ENCODE data around the gene PIK3CD. TPM values are rescaled to one million over a fixed set of nuclear protein-coding genes. Genes with fewer than 3 reads are reported as not detected.

The PIK3CD gene
- total RNA-seq, 1 experiment from 2014 or later: 17.7 TPM

DNA sequence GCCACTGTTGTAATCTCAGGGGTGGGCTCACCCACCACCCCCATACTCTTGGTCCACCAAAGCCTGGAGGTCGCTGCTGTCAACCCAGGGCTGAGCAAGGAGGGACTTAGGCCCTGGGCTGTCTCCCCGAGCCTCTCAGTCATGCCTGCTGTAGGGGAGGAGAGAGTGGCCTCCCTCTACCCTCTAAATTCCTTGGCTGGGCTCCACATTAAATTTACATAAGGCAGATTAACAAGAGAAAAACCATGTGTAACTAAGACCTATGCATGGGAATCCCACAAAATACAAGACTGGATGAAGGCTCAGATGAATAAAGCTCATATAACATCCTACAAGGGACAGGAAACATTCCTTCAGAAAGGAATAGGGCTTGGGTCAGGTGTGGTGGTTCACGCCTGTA lies 1.8 kb upstream of the PIK3CD start:
- no peak for DNase-seq (ENCODE audit: low read depth, low spot score)
- in situ Hi-C loops (cut with HindIII; ENCODE audit: low pct_unique_long_range_greater_than_20kb, low sequenced_read_pairs): no loop called here

DNA sequence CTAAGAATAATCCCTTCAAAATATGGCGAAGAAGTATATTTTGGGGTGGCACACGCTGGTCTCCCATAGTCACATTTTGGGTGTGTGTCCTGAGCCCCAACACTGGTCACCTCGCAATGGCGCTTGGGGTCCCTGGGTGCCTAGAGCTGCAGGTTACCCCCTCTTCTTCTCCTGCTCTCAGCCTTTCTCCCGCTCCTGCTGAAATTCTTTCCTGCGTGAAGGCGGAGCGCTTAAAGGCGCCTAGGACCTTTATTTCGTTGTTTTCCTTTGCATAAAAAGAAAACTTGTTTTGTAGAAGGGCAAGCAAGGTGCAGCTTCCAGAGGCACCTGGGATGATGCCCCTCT lies 339 bp upstream of the PIK3CD start:
- no peak for DNase-seq (ENCODE audit: low read depth, low spot score)
- in situ Hi-C loops (cut with HindIII; ENCODE audit: low pct_unique_long_range_greater_than_20kb, low sequenced_read_pairs): no loop called here

DNA sequence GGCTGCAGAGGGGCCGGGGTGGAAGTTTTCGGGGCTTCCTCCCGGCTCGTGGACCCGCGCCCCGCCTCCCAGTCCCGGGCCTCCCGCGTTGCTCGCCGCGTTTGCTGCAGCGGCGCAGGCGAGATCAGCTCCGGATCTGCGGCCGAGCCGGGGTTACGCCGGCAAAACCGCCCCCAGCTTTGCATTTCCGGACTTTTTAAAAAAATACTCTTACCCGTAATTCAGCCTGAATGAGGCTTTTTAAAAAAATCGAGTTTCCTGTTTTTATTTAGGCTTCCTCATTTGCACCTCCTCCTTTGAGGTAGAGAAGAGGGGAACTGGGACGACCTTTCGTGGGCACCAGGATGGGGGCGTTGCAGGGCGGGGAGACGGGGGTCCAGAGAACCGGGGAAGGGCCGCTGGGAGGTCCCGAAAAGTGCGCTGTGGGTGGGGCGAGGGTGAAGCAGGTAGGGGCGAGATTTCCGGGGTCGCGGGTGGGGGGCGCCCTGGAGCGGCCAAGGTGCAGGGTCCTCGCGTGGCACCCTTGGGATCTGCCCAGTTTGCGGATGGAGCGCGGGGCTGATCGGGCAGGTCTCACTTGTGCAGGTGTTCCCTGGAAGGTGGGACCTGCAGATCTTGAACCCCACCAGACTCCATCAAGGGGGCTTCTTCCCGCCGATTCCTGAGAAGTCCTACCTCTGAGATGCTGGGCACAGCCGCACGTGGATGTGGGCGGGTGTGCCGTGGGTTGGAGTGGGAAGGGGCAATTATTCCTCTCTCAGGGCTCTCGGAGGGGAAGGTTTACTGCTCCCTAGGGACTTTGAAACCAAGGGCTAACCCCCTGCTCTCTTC lies 1.1 kb downstream of the PIK3CD start:
- DNase-seq (ENCODE audit: low read depth, low spot score): no peak
- in situ Hi-C loops (cut with HindIII; ENCODE audit: low pct_unique_long_range_greater_than_20kb, low sequenced_read_pairs): no loop called here

DNA sequence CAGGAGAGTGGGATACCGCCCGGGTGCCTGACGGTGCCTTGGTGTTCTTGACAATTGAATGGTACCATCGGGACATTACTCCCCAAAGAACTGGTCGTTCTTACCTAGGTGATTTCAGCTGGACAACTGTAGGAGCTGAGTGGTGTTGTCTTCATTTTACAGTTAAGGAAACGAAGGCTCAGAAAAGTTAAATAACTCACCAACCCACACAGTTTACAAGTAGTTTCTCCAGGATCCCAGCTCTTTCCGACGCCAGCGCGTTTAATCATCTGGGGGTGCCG lies 1.6 kb downstream of the PIK3CD start:
- in situ Hi-C loops (cut with HindIII; ENCODE audit: low pct_unique_long_range_greater_than_20kb, low sequenced_read_pairs): no loop called here
- no peak for DNase-seq (ENCODE audit: low read depth, low spot score)

DNA sequence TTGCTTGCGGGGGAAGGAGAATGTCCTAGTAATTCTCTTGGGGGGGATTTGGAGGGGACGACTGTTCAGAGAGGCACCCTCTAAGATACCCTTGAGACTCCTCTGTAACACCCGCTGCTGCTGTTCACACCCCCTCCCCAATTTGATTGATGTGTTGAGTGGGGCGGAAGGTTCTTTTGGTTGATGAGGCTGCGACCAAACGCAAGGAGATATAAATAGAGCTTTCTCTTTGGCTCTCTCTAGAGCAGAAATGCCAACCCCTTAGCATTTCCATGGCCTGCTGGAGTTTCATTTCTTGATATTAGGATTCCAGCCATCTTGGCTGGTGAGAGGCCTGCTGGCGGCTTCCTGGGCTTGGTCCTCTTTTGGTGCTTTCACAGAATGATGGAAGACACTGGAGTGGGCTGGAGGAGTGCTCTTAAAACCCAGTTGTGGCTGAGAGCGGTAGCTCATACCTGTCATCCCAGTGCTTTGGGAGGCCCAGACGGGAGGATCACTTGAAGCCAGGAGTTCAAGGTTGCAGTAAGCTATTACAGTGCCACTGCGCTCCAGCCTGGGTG lies 2.0 kb downstream of the PIK3CD start:
- no peak for DNase-seq (ENCODE audit: low read depth, low spot score)
- in situ Hi-C loops (cut with HindIII; ENCODE audit: low pct_unique_long_range_greater_than_20kb, low sequenced_read_pairs): no loop called here

DNA sequence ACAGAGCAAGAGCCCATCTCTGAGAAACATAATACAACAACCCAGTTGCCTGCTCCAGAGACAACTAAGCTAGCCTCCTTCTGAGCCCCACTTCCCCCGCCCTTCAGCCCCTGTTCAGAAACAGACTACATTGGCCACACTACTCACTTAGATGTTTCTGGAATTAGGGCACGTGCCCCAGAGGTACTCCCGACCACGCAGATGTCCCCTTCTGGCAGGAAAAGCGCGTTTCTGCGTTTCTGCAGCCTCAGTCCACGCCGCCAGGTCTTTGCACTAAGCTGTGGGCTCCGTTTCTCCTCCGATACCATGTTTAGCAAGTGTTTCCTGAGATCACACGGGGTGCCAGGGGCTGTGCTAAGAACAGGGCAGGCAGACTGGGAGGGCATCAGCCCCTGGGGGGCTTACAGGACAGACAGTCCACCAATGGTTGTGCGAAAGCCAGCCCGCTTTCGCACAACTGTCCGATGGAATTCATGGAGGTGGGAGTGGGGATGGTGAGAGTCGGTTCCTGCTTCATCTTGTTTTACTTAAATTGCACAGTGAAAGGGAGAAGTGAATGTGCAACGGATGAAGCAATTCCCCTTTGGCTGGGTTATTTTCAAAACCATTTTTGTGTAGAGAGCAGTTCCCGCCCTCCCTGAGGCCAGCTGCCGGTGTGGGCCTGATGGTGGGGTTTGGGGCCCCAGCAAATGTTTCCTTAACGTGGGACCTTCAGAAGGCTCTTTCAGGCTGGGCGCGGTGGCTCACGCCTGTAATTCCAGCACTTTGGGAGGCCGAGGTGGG lies 2.7 kb downstream of the PIK3CD start:
- DNase-seq (ENCODE audit: low read depth, low spot score): no peak
- in situ Hi-C loops (cut with HindIII; ENCODE audit: low pct_unique_long_range_greater_than_20kb, low sequenced_read_pairs): no loop called here

DNA sequence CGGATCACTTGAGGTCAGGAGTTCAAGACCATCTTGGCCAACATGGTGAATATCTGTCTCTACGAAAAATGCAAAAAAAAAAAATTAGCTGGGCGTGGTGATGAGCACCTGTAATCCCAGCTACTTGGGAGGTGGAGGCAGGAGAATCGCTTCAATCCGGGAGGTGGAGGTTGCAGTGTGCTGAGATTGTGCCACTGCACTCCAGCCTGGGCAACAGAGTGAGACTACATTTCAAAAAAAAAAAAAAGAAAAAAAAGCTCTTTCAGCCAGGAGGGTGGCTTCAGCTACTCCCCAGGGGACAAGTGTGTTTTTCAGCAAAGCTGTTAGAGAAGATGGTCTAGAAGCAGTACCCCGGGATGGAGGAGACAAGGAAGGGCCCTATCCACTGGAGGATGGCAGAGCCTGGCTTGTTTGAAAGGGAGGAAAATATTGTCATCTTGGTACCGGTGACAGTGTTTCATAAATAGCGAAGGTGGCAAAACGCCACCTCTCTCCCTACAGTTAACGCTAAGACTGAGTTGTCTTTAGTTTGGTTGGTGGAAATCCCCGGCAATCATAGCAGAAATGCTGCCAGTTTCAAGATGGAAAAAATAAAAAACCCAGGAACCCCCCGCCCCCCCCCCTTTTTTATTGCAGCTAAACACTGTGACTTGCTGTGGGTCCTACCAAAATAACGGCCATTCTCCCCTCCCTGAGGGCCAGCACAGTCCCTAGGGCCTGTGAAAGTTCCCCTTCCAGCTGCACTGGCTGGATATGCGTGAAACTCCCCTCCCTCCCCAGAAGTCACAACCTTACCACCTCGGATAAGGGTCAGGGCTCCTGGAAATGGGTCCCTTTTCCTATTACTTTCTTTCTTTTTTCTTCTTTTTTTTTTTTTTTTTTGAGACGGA lies 3.5 kb downstream of the PIK3CD start:
- in situ Hi-C loops (cut with HindIII; ENCODE audit: low pct_unique_long_range_greater_than_20kb, low sequenced_read_pairs): no loop called here
- DNase-seq (ENCODE audit: low read depth, low spot score): no peak

DNA sequence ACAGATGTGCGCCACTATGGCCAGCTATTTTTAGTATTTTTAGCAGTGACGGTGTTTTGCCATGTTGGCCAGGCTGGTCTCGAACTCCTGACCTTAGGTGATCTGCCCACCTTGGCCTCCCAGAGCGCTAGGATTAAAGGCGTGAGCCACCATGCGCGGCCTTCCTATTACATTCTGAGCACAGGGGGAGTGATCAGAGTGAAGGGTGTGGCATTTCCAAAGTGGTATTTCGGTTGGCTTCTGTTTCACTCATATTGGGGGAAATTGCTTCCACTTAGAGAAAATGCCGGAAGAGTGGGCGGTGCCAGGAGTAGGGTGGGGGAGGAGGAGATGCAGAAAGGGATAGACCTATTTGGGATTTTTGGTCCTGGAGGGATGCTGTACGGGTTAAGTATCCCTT lies 4.3 kb downstream of the PIK3CD start:
- DNase-seq (ENCODE audit: low read depth, low spot score): no peak
- in situ Hi-C loops (cut with HindIII; ENCODE audit: low pct_unique_long_range_greater_than_20kb, low sequenced_read_pairs): no loop called here

DNA sequence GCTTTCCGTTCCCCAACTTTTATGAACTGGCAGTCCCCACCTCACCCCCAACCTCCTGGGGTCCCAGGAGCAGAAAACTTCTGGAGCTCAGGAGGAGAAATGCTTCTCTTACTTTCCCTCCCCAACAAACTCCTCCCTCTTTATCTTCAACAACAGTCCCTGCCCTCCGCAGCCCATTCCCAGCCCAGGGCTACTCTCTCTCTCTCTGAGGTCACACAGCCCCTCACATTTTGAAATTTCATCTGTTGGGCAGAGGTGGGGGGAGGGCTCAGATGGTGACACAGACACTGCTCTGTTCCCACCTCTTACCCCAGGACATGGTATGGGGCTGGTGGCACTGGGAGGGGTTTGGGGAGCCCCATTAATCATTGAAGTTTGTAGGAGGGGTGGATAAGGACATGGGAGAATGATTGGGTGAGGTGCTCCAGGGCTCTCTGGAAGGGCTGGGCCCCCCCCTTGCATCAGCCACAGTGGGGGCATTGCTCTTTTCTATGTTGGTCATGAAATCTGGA lies 6.0 kb downstream of the PIK3CD start:
- in situ Hi-C loops (cut with HindIII; ENCODE audit: low pct_unique_long_range_greater_than_20kb, low sequenced_read_pairs): no loop called here
- DNase-seq (ENCODE audit: low read depth, low spot score): no peak

DNA sequence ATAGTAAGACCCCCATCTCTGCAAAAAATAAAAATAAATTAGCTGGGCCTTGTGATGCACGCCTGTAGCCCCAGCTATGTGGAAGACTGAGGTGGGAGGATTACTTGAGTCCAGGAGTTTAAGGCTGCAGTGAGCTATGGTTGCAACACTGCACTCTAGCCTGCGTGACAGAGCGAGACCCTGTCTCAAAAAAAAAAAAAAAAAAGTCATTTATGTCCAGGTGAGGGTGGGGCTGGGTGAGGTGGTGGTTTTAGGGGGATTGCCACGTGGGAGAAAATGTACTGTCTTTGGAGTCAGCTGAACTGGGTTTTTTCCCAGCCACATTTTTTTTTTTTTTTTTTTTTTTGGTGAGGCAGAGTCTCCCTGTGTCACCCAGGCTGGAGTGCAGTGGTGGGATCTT lies 6.7 kb downstream of the PIK3CD start:
- in situ Hi-C loops (cut with HindIII; ENCODE audit: low pct_unique_long_range_greater_than_20kb, low sequenced_read_pairs): no loop called here

DNA sequence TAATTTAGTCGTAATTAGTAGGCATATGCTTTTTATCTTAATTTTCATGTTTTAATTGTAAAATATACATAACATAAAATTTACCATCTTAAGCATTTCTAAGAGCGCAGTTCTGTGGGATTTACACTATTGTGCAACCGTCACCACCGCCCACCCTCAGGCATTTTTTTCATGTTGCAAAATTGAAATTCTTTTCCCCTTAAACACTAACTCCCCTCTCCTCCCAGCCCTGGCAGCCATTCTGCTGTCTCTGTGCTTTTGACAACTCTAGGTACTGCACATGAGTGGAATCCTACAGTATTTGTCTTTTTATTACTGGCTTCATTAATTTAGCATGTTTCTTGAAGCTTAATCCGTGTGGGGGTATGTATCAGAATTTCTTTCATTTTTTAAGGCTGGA lies 7.8 kb downstream of the PIK3CD start:
- in situ Hi-C loops (cut with HindIII; ENCODE audit: low pct_unique_long_range_greater_than_20kb, low sequenced_read_pairs): no loop called here
- DNase-seq (ENCODE audit: low read depth, low spot score): no peak

More for the DNA sequence above, 6.7 kb downstream of the PIK3CD start:
- DNase-seq (ENCODE audit: low read depth, low spot score): no peak

DNA sequence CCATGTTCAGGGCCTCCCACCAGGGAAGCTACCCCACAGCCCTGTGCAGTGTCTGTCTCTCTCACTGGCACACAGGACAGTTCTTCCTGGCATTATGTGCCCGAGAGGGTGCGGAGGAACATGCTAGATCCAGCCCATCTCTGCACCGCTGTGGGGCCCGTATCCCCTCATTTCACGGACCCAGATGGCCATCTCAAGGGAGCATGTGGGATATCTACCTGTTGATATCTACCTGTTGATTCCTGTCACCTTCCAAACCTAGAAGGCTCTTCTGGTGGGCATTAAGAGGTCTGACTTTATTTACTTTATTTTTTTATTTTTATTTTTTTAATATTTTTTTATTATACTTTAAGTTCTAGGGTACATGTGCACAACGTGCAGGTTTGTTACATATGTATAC lies 11.7 kb downstream of the PIK3CD start:
- no peak for DNase-seq (ENCODE audit: low read depth, low spot score)
- in situ Hi-C loops (cut with HindIII; ENCODE audit: low pct_unique_long_range_greater_than_20kb, low sequenced_read_pairs): no loop called here

DNA sequence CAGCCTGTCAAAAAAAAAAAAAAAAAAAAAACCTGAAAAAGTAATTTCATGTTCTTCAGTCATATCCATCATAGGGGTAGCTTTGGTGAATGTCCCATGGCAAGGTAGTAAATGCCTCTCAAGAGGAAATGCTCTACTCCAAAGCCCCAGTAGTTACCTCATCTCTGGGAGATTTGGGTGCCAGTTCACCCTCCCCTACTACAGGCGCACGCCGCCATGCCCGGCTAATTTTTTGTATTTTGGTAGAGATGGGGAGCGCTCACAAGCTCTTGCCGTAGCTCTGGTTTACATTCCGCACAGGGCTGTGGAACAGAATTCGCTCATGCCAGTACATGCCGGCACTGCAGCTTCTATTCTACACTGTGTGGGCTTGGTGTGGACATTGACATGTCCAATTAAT lies 13.7 kb downstream of the PIK3CD start:
- DNase-seq (ENCODE audit: low read depth, low spot score): no peak
- in situ Hi-C loops (cut with HindIII; ENCODE audit: low pct_unique_long_range_greater_than_20kb, low sequenced_read_pairs): no loop called here

DNA sequence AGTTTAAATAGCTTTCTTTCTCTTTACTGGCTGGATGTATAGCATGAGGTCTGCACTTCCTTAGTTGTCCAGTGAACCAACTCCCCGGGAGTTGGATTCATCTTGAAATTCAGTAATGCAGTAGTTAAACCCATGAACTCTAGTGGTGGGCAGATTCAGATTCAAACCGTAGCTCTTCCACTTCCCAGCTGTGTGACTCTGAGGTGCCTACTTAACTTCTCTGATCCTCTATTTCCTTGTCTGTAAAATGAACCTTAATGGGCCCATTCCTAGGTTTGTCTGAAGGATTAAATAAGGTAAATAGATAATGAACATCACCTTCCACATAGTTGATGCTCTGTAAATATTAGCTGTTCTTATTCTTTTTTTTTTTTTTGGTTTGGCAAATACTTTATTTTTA lies 16.5 kb downstream of the PIK3CD start:
- no peak for DNase-seq (ENCODE audit: low read depth, low spot score)
- in situ Hi-C loops (cut with HindIII; ENCODE audit: low pct_unique_long_range_greater_than_20kb, low sequenced_read_pairs): no loop called here

DNA sequence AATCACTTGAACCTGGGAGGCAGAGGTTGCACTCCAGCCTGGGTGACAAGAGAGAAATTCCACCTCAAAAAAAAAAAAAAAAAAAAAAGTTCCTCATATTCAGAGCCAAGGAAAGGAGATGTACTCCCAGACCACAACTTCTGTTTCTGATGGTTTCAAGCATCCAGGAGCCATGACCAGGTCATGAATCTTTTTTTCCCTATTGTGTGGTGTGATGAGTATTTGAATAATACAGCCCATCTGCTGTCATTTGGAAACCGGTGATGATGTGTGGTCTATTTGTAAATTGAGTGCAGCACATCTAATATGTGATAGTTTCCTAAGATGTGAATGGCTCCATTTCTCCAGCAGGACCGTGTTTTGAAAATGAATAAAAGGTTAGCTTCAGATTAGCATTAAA lies 18.6 kb downstream of the PIK3CD start:
- no peak for DNase-seq (ENCODE audit: low read depth, low spot score)
- in situ Hi-C loops (cut with HindIII; ENCODE audit: low pct_unique_long_range_greater_than_20kb, low sequenced_read_pairs): no loop called here

DNA sequence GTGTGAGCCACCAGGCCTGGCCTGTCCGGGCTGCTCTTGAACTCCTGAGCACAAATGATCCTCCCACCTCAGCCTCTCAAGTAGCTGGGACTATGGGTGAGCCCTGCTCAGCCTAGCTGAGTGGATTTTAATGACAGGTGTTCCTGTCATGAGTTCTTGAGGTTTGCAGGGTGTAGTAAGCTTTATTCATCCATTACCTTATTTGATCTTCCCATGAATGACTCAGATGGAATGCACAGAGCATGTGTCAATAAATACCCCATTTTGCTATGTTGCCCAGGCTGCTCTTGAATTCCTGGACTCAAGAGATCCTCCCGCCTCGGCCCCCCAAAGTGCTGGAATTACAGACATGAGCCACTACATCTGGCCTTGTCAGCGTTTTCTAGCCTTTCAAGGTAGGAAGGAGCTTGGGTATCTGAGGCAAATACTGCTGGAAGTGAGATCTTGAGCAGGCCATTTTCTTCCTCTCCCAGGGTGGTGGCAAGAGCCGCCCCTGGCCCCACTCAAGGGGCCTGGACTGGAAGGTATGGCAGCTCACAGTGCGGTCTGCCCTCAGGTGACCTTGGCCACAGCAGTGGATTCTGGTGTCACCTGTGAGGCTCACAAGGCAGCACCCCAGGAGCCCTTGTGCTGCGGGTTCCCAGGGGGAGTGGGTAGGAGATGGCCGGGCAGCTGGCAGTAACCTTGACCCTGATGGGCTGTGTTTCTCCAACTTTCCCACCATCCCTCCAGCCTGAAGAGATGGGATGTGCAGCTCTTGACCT lies 20.0 kb downstream of the PIK3CD start:
- in situ Hi-C loops (cut with HindIII; ENCODE audit: low pct_unique_long_range_greater_than_20kb, low sequenced_read_pairs): no loop called here
- no peak for DNase-seq (ENCODE audit: low read depth, low spot score)

DNA sequence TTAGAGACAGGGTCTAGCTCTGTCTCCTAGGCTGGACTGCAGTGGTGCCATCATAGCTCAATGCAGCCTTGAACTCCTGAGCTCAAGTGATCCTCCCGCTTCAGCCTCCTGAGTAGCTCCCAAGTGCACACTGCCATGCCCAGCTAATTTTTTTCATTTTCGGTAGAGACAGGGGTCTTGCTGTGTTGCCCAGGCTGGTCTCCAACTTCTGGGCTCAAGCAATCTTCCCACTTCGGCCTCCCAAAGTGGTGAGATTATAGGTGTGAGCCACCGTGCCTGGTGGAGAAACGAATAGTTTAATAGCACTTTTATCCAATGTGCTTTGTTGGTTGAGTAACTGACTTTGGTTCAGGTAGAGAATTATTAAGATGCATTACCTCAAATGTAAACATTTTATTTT lies 20.9 kb downstream of the PIK3CD start:
- in situ Hi-C loops (cut with HindIII; ENCODE audit: low pct_unique_long_range_greater_than_20kb, low sequenced_read_pairs): no loop called here
- no peak for DNase-seq (ENCODE audit: low read depth, low spot score)
